K562 (cell line): ENCODE measurements around the gene XPR1. TPM values are rescaled to one million over a fixed set of nuclear protein-coding genes. Genes with fewer than 3 reads are reported as not detected.

Source experiments
- ATF3 ChIP-seq, 2 experiments: fragments of 450-650 bp in 1 of 2; sonication (generic) in 1 of 2; formaldehyde crosslinking in 1 of 2; IDR thresholded peaks in 1 of 2; conservative IDR thresholded peaks in 1 of 2; 2 replicates each; pipeline versions ENCODE4 v1.6.1 to v1.8.1; 2016 to 2023; ENCODE audit warnings: mild to moderate bottlenecking in 2 of 2, moderate library complexity in 2 of 2, inconsistent platforms in 1 of 2, missing genetic modification reagents in 1 of 2
- ELF1 ChIP-seq: fragments of 200-800 bp; sonication (Bioruptor generic); IDR thresholded peaks from 2 replicates; pipeline ENCODE4 v1.6.1; 2016; ENCODE audit warnings: missing genetic modification characterization, missing compliant biosample characterization
- GABPA ChIP-seq: fragments of 200-800 bp; sonication (Bioruptor generic); conservative IDR thresholded peaks from 2 replicates; pipeline ENCODE4 v1.6.1; 2016; ENCODE audit warnings: low read depth, missing genetic modification characterization, missing compliant biosample characterization
- L3MBTL2 ChIP-seq: fragments of 450-650 bp; IDR thresholded peaks from 2 replicates; pipeline ENCODE4 v1.6.1; 2016; ENCODE audit warnings: mild to moderate bottlenecking, moderate library complexity
- MGA ChIP-seq: fragments of 450-650 bp; IDR thresholded peaks from 2 replicates; pipeline ENCODE4 v1.6.1; 2016; ENCODE audit warnings: mild to moderate bottlenecking, moderate library complexity
- USF1 ChIP-seq: sonication (generic); formaldehyde crosslinking; IDR thresholded peaks from 2 replicates; pipeline ENCODE4 v1.9.0; 2022; ENCODE audit warnings: mild to moderate bottlenecking, missing genetic modification reagents
- ZNF592 ChIP-seq: fragments of 450-650 bp; IDR thresholded peaks from 2 replicates; pipeline ENCODE4 v1.6.1; 2017; ENCODE audit warnings: antibody characterized with exemption, mild to moderate bottlenecking
- polyA plus RNA-seq, 8 experiments: library from polyadenylated mRNA; depleted of rRNA in 4 of 8; stranded (reverse) in 5 of 8; unstranded in 3 of 8; fragments of >200 nt; fragmentation: Nextera tagmentation in 2 of 8; fragmentation: Illumina TruSeq in 1 of 8; extraction: Ambion mirVana in 2 of 8; extraction: Trizol in 1 of 8; gene quantifications; 2 replicates each; pipeline versions ENCODE4 v1.2.1 to v1.2.3, GENCODE V29; 2011 to 2014; ENCODE audit warnings: inconsistent platforms in 1 of 8, missing spikeins in 1 of 8
- total RNA-seq, 7 experiments: library from RNA; depleted of rRNA in 6 of 7; stranded (reverse); fragments of >200 nt in 6 of 7; fragmentation: Illumina TruSeq in 2 of 7; extraction: Trizol in 2 of 7; gene quantifications; 2 replicates each; pipeline versions ENCODE4 v1.2.1 to v1.2.3, GENCODE V29; 2011 to 2021; ENCODE audit warnings: low replicate concordance in 1 of 7

The XPR1 gene
- total and polyA plus RNA-seq, 9 of the 15 experiments (the other 6 are each of a cell fraction or from before 2014, with no cell fraction given), result 3.0 to 66.2 (median 38.6) TPM

GRCh38 chr1:180609643-180610555, 21.9 kb upstream of the XPR1 start (continued):
- TF ChIP-seq ZNF592 (peak; percentile 83), ELF1 (tag) (peak; percentile 80), L3MBTL2 (peak; percentile 78), ATF3 (IDR thresholded peaks at IDR 0.05) (peak; percentile 23; the same call in 1 of the 2 replicates), ATF3 (CRISPR knock-in tag; conservative IDR thresholded peaks at IDR 0.05) (no peak), USF1 (peak; percentile 99), GABPA (tag) (0 out of 2 replicates have a peak, but pooled peaks have one; percentile 45), MGA (peak; percentile 66; the same call in 1 of the 2 replicates)
